Peyer's patch (tissue), 4 donors: ENCODE measurements around the gene OBSCN.
"Not testable (repeated sequence)": the region's sequence is repeated elsewhere in the genome, so short reads cannot be mapped to it uniquely, and the experiment has no call there.

Experiments used
- POLR2A ChIP-seq, 2 donors: fragments of 450-650 bp; IDR thresholded peaks; one replicate each; pipeline ENCODE4 v1.5.1; 2017; ENCODE audit warnings: antibody characterized with exemption in 2 of 2, mild to moderate bottlenecking in 2 of 2, moderate library complexity in 2 of 2
- TF ChIP-seq, protein P1 (sequence below), 6 experiments: fragments of 450-650 bp in 4 of 6; fragments of 200-600 bp in 2 of 6; sonication (generic) in 1 of 6; IDR thresholded peaks; one replicate each; pipeline ENCODE4 v1.5.1; 2017 to 2019; ENCODE audit warnings: antibody characterized with exemption in 6 of 6, mild to moderate bottlenecking in 3 of 6, moderate library complexity in 1 of 6

- TF ChIP-seq, protein P1, sequence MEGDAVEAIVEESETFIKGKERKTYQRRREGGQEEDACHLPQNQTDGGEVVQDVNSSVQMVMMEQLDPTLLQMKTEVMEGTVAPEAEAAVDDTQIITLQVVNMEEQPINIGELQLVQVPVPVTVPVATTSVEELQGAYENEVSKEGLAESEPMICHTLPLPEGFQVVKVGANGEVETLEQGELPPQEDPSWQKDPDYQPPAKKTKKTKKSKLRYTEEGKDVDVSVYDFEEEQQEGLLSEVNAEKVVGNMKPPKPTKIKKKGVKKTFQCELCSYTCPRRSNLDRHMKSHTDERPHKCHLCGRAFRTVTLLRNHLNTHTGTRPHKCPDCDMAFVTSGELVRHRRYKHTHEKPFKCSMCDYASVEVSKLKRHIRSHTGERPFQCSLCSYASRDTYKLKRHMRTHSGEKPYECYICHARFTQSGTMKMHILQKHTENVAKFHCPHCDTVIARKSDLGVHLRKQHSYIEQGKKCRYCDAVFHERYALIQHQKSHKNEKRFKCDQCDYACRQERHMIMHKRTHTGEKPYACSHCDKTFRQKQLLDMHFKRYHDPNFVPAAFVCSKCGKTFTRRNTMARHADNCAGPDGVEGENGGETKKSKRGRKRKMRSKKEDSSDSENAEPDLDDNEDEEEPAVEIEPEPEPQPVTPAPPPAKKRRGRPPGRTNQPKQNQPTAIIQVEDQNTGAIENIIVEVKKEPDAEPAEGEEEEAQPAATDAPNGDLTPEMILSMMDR (IDR thresholded peaks at IDR 0.05) = not testable (repeated sequence)
- TF ChIP-seq POLR2A (IDR thresholded peaks at IDR 0.05) = not testable (repeated sequence)
Measured at GRCh38 chr1:228173528-228174481, 34.0 kb upstream of the OBSCN start.
